GM10266 (cell line): ENCODE results near the gene PAGR1.
"Not testable (repeated sequence)": the region's sequence is repeated elsewhere in the genome, so short reads cannot be mapped to it uniquely, and the experiment has no call there.

ENCODE experiments used
- DNase-seq: peaks from one replicate; pipeline ENCODE4 v3.0.0; 2012; ENCODE audit errors: extremely low spot score
- CTCF ChIP-seq: IDR thresholded peaks from 2 replicates; pipeline ENCODE4 v1.5.1; 2012; ENCODE audit warnings: mild to moderate bottlenecking, low read depth; ENCODE audit not compliant: control insufficient read depth, insufficient read depth; ENCODE audit errors: missing control alignments

PAGR1 gene

GRCh38 chr16:29860218-29860617, 44.3 kb downstream of the PAGR1 start:
- DNase-seq, result no peak
- TF ChIP-seq CTCF, result no peak

- TF ChIP-seq CTCF, result peak; percentile 21
- no peak for DNase-seq
Observed at GRCh38 chr16:29862383-29862883, 46.5 kb downstream of the PAGR1 start.

- peak; percentile 88 for TF ChIP-seq CTCF
- peak; percentile 96 for DNase-seq
Observed at GRCh38 chr16:29862884-29863668, 47.1 kb downstream of the PAGR1 start, which contains the start of gene CDIPT. Gene CDIPT, minus strand, starts transcription at chr16:29863226. Its CDS starts 369 bp downstream, at chr16:29862857.

- no peak for DNase-seq
- no peak for TF ChIP-seq CTCF
Observed at GRCh38 chr16:29863669-29863984, 47.7 kb downstream of the PAGR1 start.

GRCh38 chr16:29864205-29864604, 48.3 kb downstream of the PAGR1 start:
- DNase-seq, result no peak
- no peak for TF ChIP-seq CTCF

- no peak for DNase-seq
- no peak for TF ChIP-seq CTCF
Observed at GRCh38 chr16:29868396-29869009, 52.6 kb downstream of the PAGR1 start.

- not testable (repeated sequence) for DNase-seq
Observed at GRCh38 chr16:29869067-29869466, 53.1 kb downstream of the PAGR1 start.
